ENCODE data around the gene WNT3A.

Gene WNT3A

GRCh38 chr1:228081578-228082213 lies 74.9 kb downstream of the WNT3A start:
- DNase-seq (ENCODE audit: low read depth, low spot score), result no peak
- peak overlapping the region; percentile 89 for H3K27ac ChIP-seq

- peak within 1 kb of the TSS; percentile 89 for H3K27ac ChIP-seq
Observed at GRCh38 chr1:228082214-228082917, 75.6 kb downstream of the WNT3A start, which contains the start of gene ARF1. ARF1 (plus strand) TSS chr1:228082708; CDS start chr1:228097115, 14,407 bp downstream.

GRCh38 chr1:228082918-228083870 lies 76.4 kb downstream of the WNT3A start:
- DNase-seq (ENCODE audit: low read depth, low spot score), result no peak
- peak overlapping the region; percentile 89 for H3K27ac ChIP-seq

More at GRCh38 chr1:228082214-228082917, 75.6 kb downstream of the WNT3A start, which contains the start of gene ARF1:
- DNase-seq (ENCODE audit: low read depth, low spot score), result peak; percentile 51

- no peak for DNase-seq (ENCODE audit: low read depth, low spot score)
- H3K27ac ChIP-seq, result peak overlapping the region; percentile 89
Observed at GRCh38 chr1:228083871-228084278, 77.1 kb downstream of the WNT3A start.

GRCh38 chr1:228084325-228084724 lies 77.5 kb downstream of the WNT3A start:
- DNase-seq (ENCODE audit: low read depth, low spot score), result no peak

GRCh38 chr1:228084797-228085196 lies 78.0 kb downstream of the WNT3A start:
- no peak for DNase-seq (ENCODE audit: low read depth, low spot score)
- peak overlapping the region; percentile 89 for H3K27ac ChIP-seq

More at GRCh38 chr1:228084325-228084724, 77.5 kb downstream of the WNT3A start:
- H3K27ac ChIP-seq, result peak overlapping the region; percentile 89

GRCh38 chr1:228085287-228085951 lies 78.6 kb downstream of the WNT3A start:
- H3K27ac ChIP-seq, result peak overlapping the region; percentile 89
- DNase-seq (ENCODE audit: low read depth, low spot score), result no peak

- H3K27ac ChIP-seq, result peak overlapping the region; percentile 89
- no peak for DNase-seq (ENCODE audit: low read depth, low spot score)
Observed at GRCh38 chr1:228087771-228088251, 81.0 kb downstream of the WNT3A start.

GRCh38 chr1:228088586-228089498 lies 82.0 kb downstream of the WNT3A start:
- peak overlapping the region; percentile 89 for H3K27ac ChIP-seq
- no peak for DNase-seq (ENCODE audit: low read depth, low spot score)

GRCh38 chr1:228089519-228090380 lies 83.0 kb downstream of the WNT3A start:
- H3K27ac ChIP-seq, result peak overlapping the region; percentile 89
- DNase-seq (ENCODE audit: low read depth, low spot score), result no peak

GRCh38 chr1:228090613-228091081 lies 83.8 kb downstream of the WNT3A start:
- DNase-seq (ENCODE audit: low read depth, low spot score), result no peak
- H3K27ac ChIP-seq, result peak overlapping the region; percentile 89

- H3K27ac ChIP-seq, result peak overlapping the region; percentile 89
- no peak for DNase-seq (ENCODE audit: low read depth, low spot score)
Observed at GRCh38 chr1:228091084-228091483, 84.3 kb downstream of the WNT3A start.

- H3K27ac ChIP-seq, result peak overlapping the region; percentile 39
- no peak for DNase-seq (ENCODE audit: low read depth, low spot score)
Observed at GRCh38 chr1:228092342-228093049, 85.7 kb downstream of the WNT3A start.

- peak overlapping the region; percentile 39 for H3K27ac ChIP-seq
- DNase-seq (ENCODE audit: low read depth, low spot score), result no peak
Observed at GRCh38 chr1:228093050-228093906, 86.5 kb downstream of the WNT3A start.

GRCh38 chr1:228094432-228095016 lies 87.7 kb downstream of the WNT3A start:
- no peak for DNase-seq (ENCODE audit: low read depth, low spot score)
- H3K27ac ChIP-seq, result no peak overlapping the region

GRCh38 chr1:228095161-228095560 lies 88.4 kb downstream of the WNT3A start:
- peak overlapping the region; percentile 10 for H3K27ac ChIP-seq

More at GRCh38 chr1:228095161-228095560, 88.4 kb downstream of the WNT3A start:
- DNase-seq (ENCODE audit: low read depth, low spot score), result no peak

Measured in epithelial cell of prostate (primary cell).